GM12875 (cell line): ENCODE data around the gene CEP63.

Experiments used
- H3K4me3 ChIP-seq: one replicate; pipeline ENCODE4 v1.5.1; 2011; ENCODE audit warnings: low read depth, low read length, control low read depth
- TF ChIP-seq, protein P1 (sequence below): IDR thresholded peaks from 2 replicates; pipeline ENCODE4 v1.5.1; 2011; ENCODE audit warnings: low read depth, mild to moderate bottlenecking, control low read depth, inconsistent platforms, low read length, moderate library complexity, borderline replicate concordance; ENCODE audit not compliant: insufficient read depth

The CEP63 gene

DNA sequence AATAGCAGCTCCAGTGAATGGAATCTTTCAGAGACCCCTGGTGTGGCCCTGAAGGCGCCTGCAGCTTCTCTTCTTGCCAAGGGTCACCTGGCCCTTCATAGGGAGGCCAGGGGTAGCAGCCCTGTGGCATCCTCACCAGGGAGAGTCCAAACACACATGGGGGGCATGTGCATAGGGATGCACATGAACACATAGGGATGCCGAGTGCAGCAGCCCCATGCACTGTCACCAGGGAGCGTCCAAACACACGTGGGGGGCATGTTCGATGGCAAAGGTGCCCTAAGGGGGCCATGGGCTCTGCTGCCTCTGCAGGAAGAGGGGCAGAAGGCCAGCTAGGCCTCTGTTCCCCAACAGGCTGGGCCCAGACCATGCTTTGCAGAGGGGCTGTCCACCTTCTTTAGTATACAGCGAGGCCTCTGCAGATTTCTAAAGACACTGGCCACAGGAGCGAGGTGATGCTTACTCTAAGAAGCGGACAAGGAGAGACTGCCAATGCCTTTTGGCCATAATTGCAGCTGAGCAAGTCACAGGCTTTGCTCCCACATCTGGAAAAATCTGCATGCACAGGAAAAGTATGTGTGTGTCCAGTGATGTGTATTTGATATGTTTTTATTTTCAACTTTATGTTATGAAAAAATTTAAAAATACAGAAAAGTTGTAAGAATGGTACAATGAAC lies 21.0 kb upstream of the CEP63 start:
- H3K4me3 ChIP-seq = no peak overlapping the region
- TF ChIP-seq, protein P1, sequence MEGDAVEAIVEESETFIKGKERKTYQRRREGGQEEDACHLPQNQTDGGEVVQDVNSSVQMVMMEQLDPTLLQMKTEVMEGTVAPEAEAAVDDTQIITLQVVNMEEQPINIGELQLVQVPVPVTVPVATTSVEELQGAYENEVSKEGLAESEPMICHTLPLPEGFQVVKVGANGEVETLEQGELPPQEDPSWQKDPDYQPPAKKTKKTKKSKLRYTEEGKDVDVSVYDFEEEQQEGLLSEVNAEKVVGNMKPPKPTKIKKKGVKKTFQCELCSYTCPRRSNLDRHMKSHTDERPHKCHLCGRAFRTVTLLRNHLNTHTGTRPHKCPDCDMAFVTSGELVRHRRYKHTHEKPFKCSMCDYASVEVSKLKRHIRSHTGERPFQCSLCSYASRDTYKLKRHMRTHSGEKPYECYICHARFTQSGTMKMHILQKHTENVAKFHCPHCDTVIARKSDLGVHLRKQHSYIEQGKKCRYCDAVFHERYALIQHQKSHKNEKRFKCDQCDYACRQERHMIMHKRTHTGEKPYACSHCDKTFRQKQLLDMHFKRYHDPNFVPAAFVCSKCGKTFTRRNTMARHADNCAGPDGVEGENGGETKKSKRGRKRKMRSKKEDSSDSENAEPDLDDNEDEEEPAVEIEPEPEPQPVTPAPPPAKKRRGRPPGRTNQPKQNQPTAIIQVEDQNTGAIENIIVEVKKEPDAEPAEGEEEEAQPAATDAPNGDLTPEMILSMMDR = no peak

DNA sequence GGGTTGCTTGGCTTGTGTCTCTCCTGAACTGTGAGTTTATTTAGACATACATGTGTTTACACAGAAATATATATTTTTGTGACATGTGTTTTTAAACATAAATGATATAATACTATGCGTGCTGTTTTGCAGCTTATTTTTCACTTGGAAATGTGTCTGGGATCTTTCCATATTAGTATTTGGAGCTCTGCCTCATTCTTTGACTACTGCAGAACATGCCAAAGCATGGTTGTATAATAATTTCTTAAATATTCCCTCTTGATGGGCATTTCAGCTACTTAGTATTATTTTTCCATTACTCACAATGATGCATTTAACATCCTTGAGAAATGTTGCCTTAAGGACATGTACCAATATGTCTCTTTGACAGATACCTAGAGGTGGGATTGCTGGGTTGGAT lies 19.5 kb upstream of the CEP63 start:
- H3K4me3 ChIP-seq = no peak overlapping the region
- TF ChIP-seq, protein P1 = no peak

DNA sequence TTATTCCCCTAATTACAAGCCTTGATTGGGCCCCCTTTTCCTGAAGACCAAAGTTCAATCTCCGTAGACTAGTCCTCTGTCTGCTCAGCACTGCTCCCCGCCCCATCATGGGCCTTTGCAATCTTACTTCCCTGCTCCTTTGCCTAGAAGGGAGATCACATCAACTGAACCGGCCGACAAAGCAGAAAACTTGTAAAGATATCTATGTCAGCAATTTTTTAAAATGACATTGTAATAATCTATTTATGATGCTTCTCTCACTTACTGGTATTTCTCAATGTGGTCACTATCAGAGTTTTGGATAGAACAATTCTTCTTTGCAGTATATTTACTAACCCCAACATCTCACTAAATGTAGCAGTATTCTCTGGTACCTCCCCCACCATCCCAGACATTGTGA lies 17.3 kb upstream of the CEP63 start:
- TF ChIP-seq, protein P1 = no peak
- H3K4me3 ChIP-seq = no peak overlapping the region

- H3K4me3 ChIP-seq = no peak overlapping the region
- TF ChIP-seq, protein P1 = no peak
Measured at GRCh38 chr3:134471521-134472193, 14.2 kb upstream of the CEP63 start.

DNA sequence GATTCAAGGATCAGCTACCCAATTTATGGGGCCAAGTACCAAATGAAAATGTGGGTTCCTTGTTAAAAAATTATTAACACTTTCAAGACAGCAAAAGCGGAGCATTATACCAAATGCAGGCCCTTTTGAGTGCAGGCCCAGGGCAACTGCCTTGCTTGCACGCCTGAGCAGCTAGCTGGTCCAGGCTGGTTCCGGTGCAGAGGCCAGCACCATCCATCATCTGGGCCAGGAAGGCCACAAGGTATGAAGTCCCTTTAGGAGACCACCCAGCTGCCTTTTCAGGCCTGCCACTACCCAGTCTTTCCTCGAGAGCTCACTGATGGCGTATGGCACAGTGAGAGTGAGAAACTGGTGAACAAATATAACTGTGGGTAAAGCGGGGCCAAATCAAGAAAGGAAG lies 13.0 kb upstream of the CEP63 start:
- TF ChIP-seq, protein P1 = no peak
- no peak overlapping the region for H3K4me3 ChIP-seq

- TF ChIP-seq, protein P1 = peak; percentile 48; the same call in 1 of the 2 replicates
- H3K4me3 ChIP-seq = no peak overlapping the region
Measured at GRCh38 chr3:134473868-134474546, 11.8 kb upstream of the CEP63 start.

DNA sequence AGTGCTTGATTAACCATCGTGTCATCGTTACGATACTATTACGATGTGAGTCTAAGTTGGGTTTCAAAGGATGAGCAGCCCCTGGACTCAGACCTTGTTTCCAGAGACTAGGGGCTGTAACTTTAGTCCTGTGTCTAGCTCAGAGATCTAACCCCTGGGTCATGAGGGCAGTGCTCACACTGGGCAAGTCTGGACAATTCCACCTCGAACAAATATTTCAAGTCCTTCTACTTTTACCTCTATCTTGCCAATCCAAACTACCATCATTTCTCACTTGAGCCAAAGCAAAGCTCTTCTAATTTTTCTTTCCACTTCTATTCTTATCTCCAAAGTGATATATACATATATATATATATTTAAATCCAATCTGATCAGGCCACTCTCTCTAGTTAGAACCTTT lies 10.9 kb upstream of the CEP63 start:
- H3K4me3 ChIP-seq = no peak overlapping the region
- TF ChIP-seq, protein P1 = no peak
